Mesendoderm (in vitro differentiated cells): ENCODE data around the gene FAM184B.
A peak's percentile ranks its signal among the peaks of the same experiment; 100 is the strongest.

Experiments
- DNase-seq: peaks from one replicate; pipeline ENCODE4 v3.0.0; 2013
- H2AK5ac ChIP-seq: 2 replicates; pipeline ENCODE4 v1.6.1; 2013; ENCODE audit warnings: low read length, inconsistent platforms
- H2BK120ac ChIP-seq: 2 replicates; pipeline ENCODE4 v1.6.1; 2013; ENCODE audit warnings: low read depth, mild to moderate bottlenecking, low read length, moderate library complexity, mixed read lengths
- H2BK15ac ChIP-seq: replicated peaks from 2 replicates; pipeline ENCODE4 v1.6.1; 2013; ENCODE audit warnings: low read depth, mild to moderate bottlenecking, moderate library complexity
- H2BK5ac ChIP-seq: 2 replicates; pipeline ENCODE4 v1.6.1; 2013; ENCODE audit warnings: low read length, inconsistent platforms
- H3K18ac ChIP-seq: 2 replicates; pipeline ENCODE4 v1.6.1; 2013; ENCODE audit warnings: mild to moderate bottlenecking, low read length, mixed read lengths
- H3K23ac ChIP-seq: one replicate; pipeline ENCODE4 v1.6.1; 2013; ENCODE audit warnings: low read length
- H3K27ac ChIP-seq: 2 replicates; pipeline ENCODE4 v1.5.1; 2013; ENCODE audit warnings: low read depth, mild to moderate bottlenecking, inconsistent platforms, low read length, moderate library complexity
- H3K27me3 ChIP-seq: 2 replicates; pipeline ENCODE4 v1.6.1; 2013; ENCODE audit warnings: low read length, control low read depth, mild to moderate bottlenecking, inconsistent platforms; ENCODE audit not compliant: insufficient read depth, poor library complexity
- H3K36me3 ChIP-seq: 2 replicates; pipeline ENCODE4 v1.6.1; 2013; ENCODE audit warnings: low read length, inconsistent platforms; ENCODE audit not compliant: control insufficient read depth, insufficient read depth
- H3K4ac ChIP-seq: one replicate; pipeline ENCODE4 v1.6.1; 2013; ENCODE audit warnings: low read depth, mild to moderate bottlenecking, low read length, moderate library complexity
- H3K4me1 ChIP-seq: 2 replicates; pipeline ENCODE4 v1.6.1; 2013; ENCODE audit warnings: low read depth, low read length, inconsistent platforms; ENCODE audit not compliant: control insufficient read depth
- H3K4me2 ChIP-seq: 2 replicates; pipeline ENCODE4 v1.6.1; 2013; ENCODE audit warnings: low read length
- H3K4me3 ChIP-seq: 2 replicates; pipeline ENCODE4 v1.5.1; 2013; ENCODE audit warnings: mild to moderate bottlenecking, low read length
- H3K56ac ChIP-seq: one replicate; pipeline ENCODE4 v1.6.1; 2013; ENCODE audit warnings: low read length
- H3K79me1 ChIP-seq: 2 replicates; pipeline ENCODE4 v1.6.1; 2013; ENCODE audit warnings: low read length, inconsistent platforms
- H3K79me2 ChIP-seq: 2 replicates; pipeline ENCODE4 v1.6.1; 2013; ENCODE audit warnings: mild to moderate bottlenecking, low read length; ENCODE audit not compliant: control insufficient read depth, insufficient read depth
- H3K9ac ChIP-seq: 2 replicates; pipeline ENCODE4 v1.6.1; 2013; ENCODE audit warnings: low read length, inconsistent platforms
- H4K5ac ChIP-seq: one replicate; pipeline ENCODE4 v1.6.1; 2013; ENCODE audit warnings: low read length
- H4K8ac ChIP-seq: one replicate; pipeline ENCODE4 v1.6.1; 2013; ENCODE audit warnings: low read depth, mild to moderate bottlenecking, control low read depth, low read length, moderate library complexity
- WGBS: extraction: QIAGEN DNeasy Blood & Tissue Kit; methylation state at CpG from one replicate; pipeline ENCODE4 v1.1.7; 2013; ENCODE audit warnings: low lambda C conversion rate, missing lambda C conversion rate; ENCODE audit not compliant: insufficient coverage; ENCODE audit errors: extremely low coverage; 5-methylcytosine and 5-hydroxymethylcytosine counted together

The FAM184B gene

DNA sequence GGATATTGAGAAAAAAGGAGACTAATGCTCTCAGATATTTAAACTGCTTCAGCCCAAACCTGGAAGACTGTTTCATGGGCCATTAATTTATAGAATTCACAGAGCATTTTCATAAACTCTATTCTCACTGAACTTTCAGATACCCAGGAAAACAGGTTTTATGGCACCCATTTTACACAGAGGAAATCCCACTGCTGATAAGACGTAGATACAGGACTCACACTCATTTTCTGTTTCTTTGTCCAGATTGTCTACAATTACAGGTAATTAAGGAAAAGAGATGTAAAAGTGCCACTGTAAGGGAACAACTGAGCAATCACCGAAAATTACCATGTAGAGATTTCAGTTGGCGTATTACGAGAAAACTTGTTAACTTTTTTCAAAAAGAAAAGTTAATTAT is 83.3 kb downstream of the FAM184B start:
- Histone ChIP-seq H3K56ac (no peak overlapping the region), H3K27me3 (no peaks in the 10 kb centered on the region), H2BK5ac (no peak overlapping the region), H3K9ac (no peak overlapping the region), H3K79me1 (no peaks in the 10 kb centered on the region), H3K4me1 (no peaks in the 10 kb centered on the region), H3K18ac (no peak overlapping the region), H3K36me3 (no peaks in the 10 kb centered on the region), H3K4ac (no peak overlapping the region), H3K79me2 (no peaks in the 10 kb centered on the region), H3K23ac (no peak overlapping the region), H3K4me2 (no peak overlapping the region), H3K4me3 (no peak overlapping the region), H4K8ac (no peak overlapping the region), H3K27ac (no peak overlapping the region), H2AK5ac (no peak overlapping the region), H4K5ac (no peak overlapping the region), H2BK15ac (no peak overlapping the region), H2BK120ac (no peak overlapping the region)
- no CpG with 5 or more reads among the region's 4 CpGs for WGBS
- no peak for DNase-seq

DNA sequence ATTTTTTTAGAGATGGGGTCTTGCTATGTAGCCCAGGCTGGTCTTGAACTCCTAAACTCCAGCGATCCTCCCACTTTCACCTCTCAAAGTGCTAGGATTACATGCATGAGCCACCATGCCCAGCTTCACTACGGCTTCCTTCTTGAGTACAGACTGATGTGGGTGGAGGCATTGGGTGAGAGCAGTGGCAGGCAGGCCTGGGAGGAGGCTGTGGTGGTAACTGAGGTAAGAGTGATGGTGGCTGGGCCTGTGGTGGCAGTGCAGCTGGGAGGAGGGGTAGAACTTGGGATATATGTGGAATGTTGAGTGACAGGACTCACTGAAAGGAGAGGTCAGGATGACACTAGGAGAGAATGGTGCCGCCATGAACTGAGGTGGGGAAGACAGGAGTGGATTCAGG is 86.1 kb downstream of the FAM184B start:
- no peak overlapping the region for H3K4me3 ChIP-seq
- no peak overlapping the region for H2BK5ac ChIP-seq
- WGBS, result no CpG with 5 or more reads among the region's 3 CpGs

DNA sequence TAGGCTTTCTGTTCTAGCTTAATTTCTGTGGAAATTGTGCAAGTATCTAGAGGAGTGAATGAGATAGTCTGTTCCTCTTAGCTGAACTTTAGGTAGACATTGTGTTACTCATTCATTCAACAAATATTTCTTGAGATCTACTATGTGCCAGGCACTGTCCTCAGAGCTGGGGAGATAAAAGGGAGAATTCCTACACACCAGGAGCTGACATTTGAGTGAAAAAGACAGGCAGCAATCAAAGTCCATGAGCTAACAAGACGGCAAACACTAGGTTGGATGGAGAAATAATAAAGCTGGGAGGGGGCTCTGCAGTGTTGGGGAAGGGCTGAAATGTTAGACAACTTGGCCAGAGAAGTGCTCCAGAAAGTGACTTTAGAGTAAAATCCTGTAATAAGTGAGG is 86.9 kb downstream of the FAM184B start:
- Histone ChIP-seq H3K4ac (no peak overlapping the region), H3K4me3 (no peak overlapping the region), H3K18ac (no peak overlapping the region), H3K36me3 (no peaks in the 10 kb centered on the region), H3K27me3 (no peaks in the 10 kb centered on the region), H2BK5ac (no peak overlapping the region), H4K5ac (no peak overlapping the region), H2BK120ac (no peak overlapping the region), H3K4me2 (no peak overlapping the region), H3K79me2 (no peaks in the 10 kb centered on the region), H3K56ac (no peak overlapping the region), H2AK5ac (no peak overlapping the region), H3K4me1 (no peaks in the 10 kb centered on the region), H4K8ac (no peak overlapping the region), H3K27ac (no peak overlapping the region), H3K23ac (no peak overlapping the region), H3K79me1 (no peaks in the 10 kb centered on the region), H3K9ac (no peak overlapping the region), H2BK15ac (no peak overlapping the region)
- no peak for DNase-seq
- WGBS, result no CpG with 5 or more reads among the region's 1 CpG

More for the DNA sequence above, 86.1 kb downstream of the FAM184B start:
- H3K9ac ChIP-seq, result no peak overlapping the region
- no peak overlapping the region for H4K8ac ChIP-seq
- no peak overlapping the region for H3K23ac ChIP-seq
- no peak for DNase-seq
- H3K4me2 ChIP-seq, result no peak overlapping the region
- no peak overlapping the region for H3K18ac ChIP-seq
- H2BK15ac ChIP-seq, result no peak overlapping the region
- H4K5ac ChIP-seq, result no peak overlapping the region
- H3K27me3 ChIP-seq, result no peaks in the 10 kb centered on the region
- H3K56ac ChIP-seq, result no peak overlapping the region
- H3K27ac ChIP-seq, result no peak overlapping the region
- no peak overlapping the region for H2AK5ac ChIP-seq
- H3K79me2 ChIP-seq, result no peaks in the 10 kb centered on the region
- no peak overlapping the region for H2BK120ac ChIP-seq
- H3K4me1 ChIP-seq, result no peaks in the 10 kb centered on the region
- no peaks in the 10 kb centered on the region for H3K36me3 ChIP-seq
- H3K79me1 ChIP-seq, result no peaks in the 10 kb centered on the region
- no peak overlapping the region for H3K4ac ChIP-seq

DNA sequence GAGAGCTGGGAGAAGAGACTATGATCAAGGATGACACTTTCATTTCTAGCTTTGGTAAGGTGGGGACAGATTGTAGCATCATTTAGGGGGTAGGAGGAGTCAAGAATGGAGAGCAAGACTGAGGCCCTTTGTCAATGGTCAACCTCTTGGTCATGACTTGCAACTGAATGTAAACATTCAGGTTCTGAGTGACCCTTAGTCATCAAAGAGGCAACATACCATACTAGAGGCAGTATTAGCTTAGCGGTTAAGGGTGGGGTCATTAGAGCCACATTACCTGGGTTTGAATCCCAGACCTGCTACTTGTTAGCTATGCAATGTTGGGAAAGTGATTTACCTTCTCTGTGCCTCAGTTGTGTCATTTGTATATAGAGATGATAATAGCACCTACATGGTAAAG is 90.5 kb downstream of the FAM184B start:
- no peak overlapping the region for H3K18ac ChIP-seq
- no CpG with 5 or more reads among the region's 1 CpG for WGBS

DNA sequence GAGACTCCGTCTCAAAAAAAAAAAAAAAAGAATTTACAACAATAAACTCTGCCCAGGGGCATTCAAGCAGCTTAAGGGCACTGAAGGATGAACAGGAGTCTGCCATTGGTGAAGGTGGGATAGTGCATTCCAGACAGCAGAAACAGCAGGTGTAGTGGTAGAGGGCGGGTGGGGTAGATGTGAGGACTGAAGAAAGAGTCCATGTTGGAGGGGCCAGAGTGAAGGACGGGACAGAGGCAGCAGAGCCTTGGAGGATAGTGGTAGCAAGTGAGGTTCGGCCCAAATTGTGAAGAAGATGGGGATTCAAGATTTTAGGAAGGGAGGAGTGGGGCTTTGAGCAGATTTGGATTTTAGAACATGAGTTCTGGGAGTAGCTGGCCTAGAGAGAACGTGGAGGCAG is 91.3 kb downstream of the FAM184B start:
- H4K8ac ChIP-seq, result no peak overlapping the region
- H3K4me1 ChIP-seq, result no peaks in the 10 kb centered on the region
- no CpG with 5 or more reads among the region's 5 CpGs for WGBS
- no peak overlapping the region for H3K56ac ChIP-seq
- no peak overlapping the region for H3K27ac ChIP-seq
- H3K18ac ChIP-seq, result no peak overlapping the region
- no peak overlapping the region for H2BK120ac ChIP-seq
- no peak overlapping the region for H3K4ac ChIP-seq
- no peak overlapping the region for H3K23ac ChIP-seq
- H3K4me3 ChIP-seq, result no peak overlapping the region
- no peak overlapping the region for H3K4me2 ChIP-seq
- no peak overlapping the region for H2BK15ac ChIP-seq
- no peaks in the 10 kb centered on the region for H3K27me3 ChIP-seq
- H3K36me3 ChIP-seq, result no peaks in the 10 kb centered on the region
- H3K79me2 ChIP-seq, result no peaks in the 10 kb centered on the region
- no peaks in the 10 kb centered on the region for H3K79me1 ChIP-seq
- no peak overlapping the region for H2BK5ac ChIP-seq
- H2AK5ac ChIP-seq, result no peak overlapping the region
- no peak for DNase-seq
- no peak overlapping the region for H3K9ac ChIP-seq
- H4K5ac ChIP-seq, result no peak overlapping the region

More for the DNA sequence above, 90.5 kb downstream of the FAM184B start:
- H3K56ac ChIP-seq, result no peak overlapping the region
- no peak overlapping the region for H3K27ac ChIP-seq
- no peak overlapping the region for H3K23ac ChIP-seq
- H3K4me1 ChIP-seq, result no peaks in the 10 kb centered on the region
- no peak overlapping the region for H2BK15ac ChIP-seq
- H3K27me3 ChIP-seq, result no peaks in the 10 kb centered on the region
- no peak overlapping the region for H3K4ac ChIP-seq
- no peak overlapping the region for H4K8ac ChIP-seq
- peak; percentile 16 for DNase-seq
- H3K79me2 ChIP-seq, result no peaks in the 10 kb centered on the region
- no peak overlapping the region for H2BK120ac ChIP-seq
- H3K9ac ChIP-seq, result no peak overlapping the region
- no peak overlapping the region for H3K4me3 ChIP-seq
- no peak overlapping the region for H2BK5ac ChIP-seq
- no peaks in the 10 kb centered on the region for H3K36me3 ChIP-seq
- no peaks in the 10 kb centered on the region for H3K79me1 ChIP-seq
- no peak overlapping the region for H2AK5ac ChIP-seq
- H3K4me2 ChIP-seq, result no peak overlapping the region
- H4K5ac ChIP-seq, result no peak overlapping the region

DNA sequence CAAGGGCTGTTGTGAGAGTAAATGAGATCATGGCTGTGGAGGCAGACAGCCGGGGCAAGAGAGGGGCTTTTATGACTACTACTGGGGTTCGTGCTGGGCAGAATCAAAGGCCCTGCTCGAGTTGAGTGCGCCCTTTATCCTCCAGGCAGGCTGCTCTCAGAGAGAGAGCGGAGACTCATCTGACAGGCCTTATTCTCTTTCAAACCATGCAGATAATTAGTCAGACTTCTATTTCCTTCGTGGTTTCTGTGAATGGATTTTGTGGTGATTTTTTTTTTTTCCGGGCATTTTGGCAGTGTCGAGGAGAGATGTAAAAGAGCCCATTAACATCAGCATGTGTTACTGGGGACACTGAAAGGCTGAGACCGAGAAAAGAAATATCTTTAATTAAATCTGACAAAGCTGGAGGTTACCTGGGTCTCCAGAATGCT is 93.4 kb downstream of the FAM184B start:
- H3K4me2 ChIP-seq, result no peak overlapping the region
- H2AK5ac ChIP-seq, result no peak overlapping the region
- H3K4me1 ChIP-seq, result no peaks in the 10 kb centered on the region
- H2BK120ac ChIP-seq, result no peak overlapping the region
- no peak overlapping the region for H3K4ac ChIP-seq
- no CpG with 5 or more reads among the region's 9 CpGs for WGBS
- no peaks in the 10 kb centered on the region for H3K79me1 ChIP-seq
- no peak overlapping the region for H3K27ac ChIP-seq
- H3K18ac ChIP-seq, result no peak overlapping the region
- DNase-seq, result no peak
- no peak overlapping the region for H3K4me3 ChIP-seq
- no peak overlapping the region for H3K9ac ChIP-seq
- no peak overlapping the region for H2BK5ac ChIP-seq
- no peak overlapping the region for H3K23ac ChIP-seq
- H4K8ac ChIP-seq, result peak overlapping the region; percentile 29
- no peaks in the 10 kb centered on the region for H3K36me3 ChIP-seq
- no peak overlapping the region for H2BK15ac ChIP-seq
- no peak overlapping the region for H3K56ac ChIP-seq
- H4K5ac ChIP-seq, result no peak overlapping the region
- H3K79me2 ChIP-seq, result no peaks in the 10 kb centered on the region
- no peaks in the 10 kb centered on the region for H3K27me3 ChIP-seq
